MCF 10A (cell line): ENCODE data around the gene ZNF500. TPM values are rescaled to one million over a fixed set of nuclear protein-coding genes. Genes with fewer than 3 reads are reported as not detected.

Source experiments
- BruUV-seq: library from RNA; stranded (reverse); fragments of 400-500 nt; replicated peaks from 2 replicates; lab custom pipeline; 2021; lab: Mats Ljungman, UMichigan
- CTCF ChIA-PET: fragments of 300-600 bp; sonication (Branson Sonifier 250); formaldehyde crosslinking; extraction: SDS; loops from one replicate; lab custom pipeline; 2021; ENCODE audit warnings: antibody characterized with exemption, inconsistent platforms; lab: Yijun Ruan, JAX
- POLR2A ChIA-PET: fragments of 300-600, 350-650 bp; sonication (Branson Sonifier 250); formaldehyde crosslinking; extraction: SDS; loops from one replicate; lab custom pipeline; 2020; ENCODE audit warnings: antibody characterized with exemption, inconsistent platforms; lab: Yijun Ruan, JAX
- DNase-seq: peaks from one replicate; pipeline ENCODE4 v3.0.0-alpha.2; 2018; ENCODE audit not compliant: unreplicated experiment
- H3K27ac Mint-ChIP-seq: one replicate; pipeline ENCODE4 v1.8.0; 2022; ENCODE audit warnings: mild to moderate bottlenecking, low read depth, mixed read lengths; ENCODE audit not compliant: unreplicated experiment
- H3K27me3 Mint-ChIP-seq: one replicate; pipeline ENCODE4 v1.8.0; 2022; ENCODE audit warnings: mixed read lengths; ENCODE audit not compliant: insufficient read depth, unreplicated experiment
- H3K36me3 Mint-ChIP-seq: one replicate; pipeline ENCODE4 v1.8.0; 2022; ENCODE audit warnings: mild to moderate bottlenecking, moderate library complexity, mixed read lengths; ENCODE audit not compliant: insufficient read depth, unreplicated experiment
- H3K4me1 Mint-ChIP-seq: one replicate; pipeline ENCODE4 v1.8.0; 2022; ENCODE audit warnings: mixed read lengths; ENCODE audit not compliant: insufficient read depth, unreplicated experiment
- H3K4me3 Mint-ChIP-seq: one replicate; pipeline ENCODE4 v1.8.0; 2022; ENCODE audit warnings: mild to moderate bottlenecking, moderate library complexity, mixed read lengths; ENCODE audit not compliant: unreplicated experiment
- H3K9me3 Mint-ChIP-seq: one replicate; pipeline ENCODE4 v1.8.0; 2022; ENCODE audit warnings: mixed read lengths; ENCODE audit not compliant: unreplicated experiment
- CTCF ChIP-seq: fragments of 200-600 bp; IDR thresholded peaks from one replicate; pipeline ENCODE4 v1.8.0; 2022; ENCODE audit warnings: antibody characterized with exemption, mild to moderate bottlenecking; ENCODE audit not compliant: unreplicated experiment
- intact Hi-C: fragments of 100-400 bp; cut with micrococcal nuclease; formaldehyde crosslinking; loops from 2 replicates; pipeline ENCODE4 v1.14.1; 2022
- total RNA-seq: library from RNA; stranded (reverse); gene quantifications from 2 replicates; pipeline ENCODE4 v1.2.3, GENCODE V29; 2022

ZNF500 gene
- total RNA-seq, 1 experiment from 2014 or later: 13.8 TPM

- intact Hi-C loops: no loop called here
- BruUV-seq: no TSS peak
- H3K9me3 Mint-ChIP-seq: no peaks in the 10 kb centered on the region
- CTCF ChIA-PET: no interaction called here
- POLR2A ChIA-PET: interaction anchor here (0.6 to 1.2 kb wide), 2 partner anchors 19 to 50 kb away, joined by 3 to 4 read pairs; partner anchors contain the start of gene DNAAF8
- peaks cover 64% of the 10 kb centered on the region for H3K36me3 Mint-ChIP-seq
- TF ChIP-seq CTCF: no peak
- DNase-seq: no peak
- no peak overlapping the region for H3K4me3 Mint-ChIP-seq
- H3K27ac Mint-ChIP-seq: no peak overlapping the region
- H3K27me3 Mint-ChIP-seq: no peaks in the 10 kb centered on the region
- H3K4me1 Mint-ChIP-seq: no peaks in the 10 kb centered on the region
Observed at GRCh38 chr16:4714996-4715395, 52.0 kb downstream of the ZNF500 start.

- BruUV-seq: no TSS peak
- Mint-ChIP-seq H3K4me1 (no peaks in the 10 kb centered on the region), H3K36me3 (peaks cover 68% of the 10 kb centered on the region), H3K4me3 (no peak overlapping the region), H3K27ac (no peak overlapping the region), H3K9me3 (no peaks in the 10 kb centered on the region), H3K27me3 (no peaks in the 10 kb centered on the region)
- no peak for DNase-seq
- no peak for TF ChIP-seq CTCF
- intact Hi-C loops: no loop called here
- CTCF ChIA-PET: interaction anchor here (2.5 kb wide), 1 partner anchor 13 kb away, joined by 5 read pairs; no protein-coding TSS in a partner anchor
- POLR2A ChIA-PET: interaction anchor here (1.2 kb wide), 1 partner anchor 21 kb away, joined by 3 read pairs; the partner anchor contains the start of gene DNAAF8
Observed at GRCh38 chr16:4713663-4714501, 53.1 kb downstream of the ZNF500 start.

- no peak for DNase-seq
- no peak for TF ChIP-seq CTCF
- Mint-ChIP-seq H3K27me3 (no peaks in the 10 kb centered on the region), H3K27ac (no peak overlapping the region), H3K4me1 (no peaks in the 10 kb centered on the region), H3K9me3 (no peaks in the 10 kb centered on the region), H3K36me3 (peaks cover 76% of the 10 kb centered on the region), H3K4me3 (no peak overlapping the region)
- intact Hi-C loops: no loop called here
- BruUV-seq: no TSS peak
- POLR2A ChIA-PET: interaction anchor here (0.6 to 1.7 kb wide), 6 partner anchors 9 to 248 kb away, joined by 3 to 8 read pairs (median 4); partner anchors contain the start of genes ANKS3 and DNAAF8
- CTCF ChIA-PET: interaction anchor here (0.6 to 1.5 kb wide), 2 partner anchors 17 to 1321 kb away, joined by 3 to 4 read pairs; no protein-coding TSS in a partner anchor
Observed at GRCh38 chr16:4709481-4709880, 57.5 kb downstream of the ZNF500 start.

- no peak overlapping the region for H3K4me3 Mint-ChIP-seq
- POLR2A ChIA-PET: interaction anchor here (1.0 to 3.2 kb wide), 3 partner anchors 9 to 13 kb away, joined by 3 to 12 read pairs (median 4); no protein-coding TSS in a partner anchor
- H3K9me3 Mint-ChIP-seq: no peaks in the 10 kb centered on the region
- DNase-seq: no peak
- TF ChIP-seq CTCF: no peak
- CTCF ChIA-PET: interaction anchor here (0.5 to 0.8 kb wide), 5 partner anchors 9 to 279 kb away, joined by 3 to 5 read pairs (median 4); no protein-coding TSS in a partner anchor
- H3K4me1 Mint-ChIP-seq: no peaks in the 10 kb centered on the region
- no peak overlapping the region for H3K27ac Mint-ChIP-seq
- H3K36me3 Mint-ChIP-seq: peaks cover 87% of the 10 kb centered on the region
- H3K27me3 Mint-ChIP-seq: no peaks in the 10 kb centered on the region
- intact Hi-C loops: no loop called here
- BruUV-seq: no TSS peak
Observed at GRCh38 chr16:4706871-4707270, 60.1 kb downstream of the ZNF500 start.
